GOT3 (cell line): ENCODE results near the gene MAPKAPK2.

Experiments used
- DNase-seq: peaks from one replicate; lab custom pipeline; 2025; ENCODE audit warnings: mixed read lengths; lab: John Stamatoyannopoulos, UW

The MAPKAPK2 gene

DNA sequence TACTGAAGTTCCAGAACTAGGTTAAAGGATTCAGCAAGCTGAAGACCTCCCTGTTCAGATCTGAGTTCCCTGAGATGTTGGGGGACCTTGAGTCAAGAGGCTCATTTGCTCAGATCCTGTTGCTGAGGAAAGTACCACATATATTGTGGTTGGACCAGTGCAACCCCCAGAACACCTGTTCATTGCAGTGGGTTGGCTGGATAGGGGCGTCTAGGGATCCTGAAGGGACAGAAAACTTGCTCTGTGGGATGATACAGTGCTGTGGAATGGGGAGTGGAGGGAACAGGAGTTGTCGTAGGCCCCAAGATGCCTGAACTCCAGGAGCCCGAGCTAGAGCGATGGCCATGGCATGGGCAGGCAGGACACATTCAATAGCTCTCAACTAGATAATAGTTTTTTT lies 24.6 kb upstream of the MAPKAPK2 start:
- DNase-seq = no peak

GRCh38 chr1:206661161-206661820 lies 23.4 kb upstream of the MAPKAPK2 start:
- DNase-seq = no peak

- DNase-seq = no peak
Measured at GRCh38 chr1:206662396-206663092, 22.2 kb upstream of the MAPKAPK2 start.

DNA sequence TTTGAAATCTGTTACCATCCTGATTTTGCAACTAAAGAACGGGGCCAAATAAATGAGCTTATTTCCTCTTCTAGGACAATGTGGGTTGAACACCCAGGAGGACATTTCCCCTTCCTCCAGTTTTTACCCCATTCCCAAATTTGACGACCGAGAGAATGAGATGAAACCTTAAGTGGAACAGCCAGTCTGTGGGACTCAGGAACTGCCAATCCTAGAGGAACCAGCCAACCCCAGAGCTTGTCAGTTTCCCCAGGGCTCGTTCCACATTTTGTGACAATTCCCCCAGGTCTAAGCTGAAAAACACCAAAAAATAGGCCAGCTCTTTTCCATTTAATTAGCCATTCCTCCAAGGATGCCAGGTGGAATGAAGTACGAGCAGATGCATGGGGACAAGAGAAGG lies 21.3 kb upstream of the MAPKAPK2 start:
- no peak for DNase-seq

GRCh38 chr1:206663832-206664652 lies 20.7 kb upstream of the MAPKAPK2 start:
- no peak for DNase-seq

DNA sequence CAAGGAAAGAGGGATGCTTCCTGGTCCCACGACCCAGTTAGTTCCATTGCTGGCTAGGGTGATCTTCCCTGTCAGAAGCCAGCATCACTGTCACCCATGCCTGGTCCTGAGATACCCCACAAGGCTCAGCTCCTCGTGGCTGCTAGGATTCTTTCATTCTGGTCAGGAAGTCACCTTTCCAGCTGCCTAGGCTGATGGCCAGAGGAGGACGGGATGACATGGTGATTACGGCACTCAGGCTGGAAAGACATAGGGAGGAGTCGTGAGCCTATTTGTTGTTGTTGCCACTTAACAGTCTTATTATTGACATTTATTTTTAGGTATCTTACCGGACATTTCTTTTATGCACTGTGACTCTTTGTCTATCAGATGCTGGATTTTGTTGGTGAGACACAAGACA lies 20.0 kb upstream of the MAPKAPK2 start:
- DNase-seq = no peak

GRCh38 chr1:206666031-206666561 lies 18.6 kb upstream of the MAPKAPK2 start:
- DNase-seq = no peak

DNA sequence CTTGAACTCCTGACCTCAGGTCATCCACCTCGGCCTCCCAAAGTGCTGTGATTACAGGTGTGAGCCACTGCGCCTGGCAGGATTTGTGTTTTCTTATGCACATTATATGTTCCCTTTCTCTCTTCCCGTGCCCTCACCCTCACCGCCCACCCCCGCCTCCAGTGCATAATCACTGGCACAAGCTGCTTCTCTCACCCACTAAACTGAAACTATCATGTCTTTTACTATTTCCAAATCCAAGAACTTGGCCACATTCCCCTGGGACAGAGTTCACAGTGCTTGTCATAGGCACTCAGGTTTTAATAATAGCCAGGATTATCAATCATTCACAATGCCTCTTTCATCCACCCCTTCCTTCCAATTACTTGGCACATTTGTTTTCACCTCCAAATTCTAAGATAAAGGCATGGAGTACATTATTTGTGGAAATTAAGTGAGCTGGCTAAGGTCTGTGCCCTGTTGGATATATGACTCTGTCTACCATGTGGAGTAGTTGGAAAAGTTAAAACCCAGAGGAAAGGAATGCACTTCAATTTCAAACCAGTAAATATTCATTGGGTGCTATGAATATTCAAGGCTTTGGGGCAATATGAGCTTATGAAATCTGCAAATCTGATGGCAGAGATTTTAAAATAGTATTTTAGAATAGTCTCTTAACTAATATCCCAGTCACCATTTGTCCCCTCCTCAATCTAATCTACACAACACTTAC lies 17.6 kb upstream of the MAPKAPK2 start:
- DNase-seq = no peak

- no peak for DNase-seq
Measured at GRCh38 chr1:206668351-206668750, 16.4 kb upstream of the MAPKAPK2 start.

DNA sequence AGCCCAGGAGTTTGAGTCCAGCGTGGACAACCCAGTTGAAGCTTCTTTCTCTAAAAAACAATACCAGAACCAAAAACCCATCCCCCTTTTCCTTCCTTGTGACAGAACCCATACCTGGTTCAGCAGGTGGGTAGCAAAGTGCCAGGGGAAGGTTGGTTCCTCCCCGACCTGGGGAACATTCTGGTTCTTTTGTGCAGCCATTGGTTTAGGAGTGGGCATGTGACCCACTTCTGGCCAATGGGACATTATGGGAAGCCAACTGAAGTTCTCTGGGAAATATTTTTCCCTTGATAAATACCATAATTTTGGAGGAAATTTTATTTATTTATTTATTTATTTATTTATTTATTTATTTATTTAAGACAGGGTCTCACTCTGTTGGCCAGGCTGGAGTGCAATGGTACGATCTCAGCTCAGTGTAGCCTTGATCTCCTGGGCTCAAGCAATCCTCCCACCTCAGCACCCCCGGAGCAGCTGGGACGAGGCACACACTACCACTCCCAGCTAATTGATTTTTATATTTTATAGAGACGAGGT lies 15.8 kb upstream of the MAPKAPK2 start:
- no peak for DNase-seq

DNA sequence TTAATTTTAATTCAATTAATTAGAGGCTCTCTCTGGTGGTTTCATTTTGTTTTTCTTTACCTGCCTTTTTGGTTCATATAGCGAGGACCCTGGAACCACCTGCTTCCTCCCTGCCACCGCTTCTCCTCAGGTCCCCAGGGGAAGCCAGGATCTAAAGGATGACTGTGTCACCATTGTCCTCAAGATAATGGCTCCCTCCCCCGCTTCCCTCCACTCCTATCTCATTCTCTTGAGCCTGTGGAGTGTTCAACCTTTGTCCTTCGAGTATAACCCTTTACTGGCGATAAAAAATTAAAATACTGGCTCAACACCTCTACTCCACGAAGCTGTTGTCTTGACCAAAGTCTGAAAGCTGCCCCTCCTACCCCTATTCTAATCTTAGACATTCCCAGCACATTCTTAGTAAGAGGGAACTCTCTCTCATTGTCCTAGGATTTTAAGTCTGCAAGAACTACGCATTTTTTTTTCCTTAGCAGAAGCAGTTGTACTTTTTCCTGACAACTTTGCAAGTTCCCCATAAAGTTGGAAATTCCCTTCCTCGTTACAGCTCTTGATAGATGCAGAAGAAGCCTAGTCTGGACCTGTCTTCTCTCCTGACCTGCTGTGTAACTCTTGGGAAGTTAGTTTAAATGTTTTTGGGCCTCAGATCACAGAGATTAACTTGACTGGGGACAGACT lies 12.6 kb upstream of the MAPKAPK2 start:
- no peak for DNase-seq

- DNase-seq = no peak
Measured at GRCh38 chr1:206672844-206673758, 11.6 kb upstream of the MAPKAPK2 start.

GRCh38 chr1:206674236-206674635 lies 10.5 kb upstream of the MAPKAPK2 start:
- DNase-seq = no peak

DNA sequence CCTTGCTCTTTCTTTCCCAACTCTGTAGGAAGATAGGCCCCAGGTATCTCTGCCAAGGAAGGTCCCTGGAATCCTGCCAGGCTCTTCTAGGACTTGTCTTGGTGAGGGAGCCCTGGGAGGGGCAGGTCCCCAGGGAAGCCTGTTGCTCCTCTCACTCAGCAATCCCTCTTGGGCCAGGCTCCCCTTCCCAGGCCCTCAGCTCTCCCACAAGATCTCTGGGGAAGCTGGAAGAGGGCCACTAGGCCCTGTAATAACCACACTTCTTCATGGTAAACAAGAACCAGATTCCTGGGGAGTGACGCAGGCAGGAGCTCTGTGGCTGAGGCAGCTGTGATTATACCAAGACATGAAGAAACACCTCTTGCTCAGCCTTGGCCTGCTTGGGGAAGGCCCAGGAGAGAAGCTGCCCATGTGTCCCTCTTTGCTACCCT lies 9.9 kb upstream of the MAPKAPK2 start:
- DNase-seq = no peak

GRCh38 chr1:206676499-206676898 lies 8.2 kb upstream of the MAPKAPK2 start:
- no peak for DNase-seq

GRCh38 chr1:206678490-206678889 lies 6.2 kb upstream of the MAPKAPK2 start:
- DNase-seq = no peak

DNA sequence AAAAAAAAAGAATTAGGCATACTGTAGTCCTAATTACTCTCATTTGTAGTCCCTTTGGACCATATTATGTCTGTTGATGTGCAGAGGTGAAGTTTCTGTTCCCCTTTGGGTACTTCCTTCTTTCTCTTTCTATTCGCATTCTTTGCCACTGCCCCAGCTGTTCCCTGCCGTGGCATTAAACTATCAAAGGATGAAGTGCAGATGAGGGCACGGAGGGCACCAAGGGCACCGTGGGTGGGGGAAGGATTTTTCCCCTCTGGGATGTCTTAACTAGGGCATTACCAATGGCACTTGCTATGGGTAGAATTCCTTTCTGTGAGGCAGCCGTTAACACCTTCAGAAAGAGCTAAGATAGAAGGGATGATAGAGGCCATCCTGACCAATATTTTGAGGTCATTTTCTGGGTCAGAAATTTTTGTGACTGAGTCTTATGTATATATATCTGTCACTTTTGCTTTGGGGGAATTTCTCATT lies 4.9 kb upstream of the MAPKAPK2 start:
- DNase-seq = no peak

GRCh38 chr1:206680279-206680678 lies 4.4 kb upstream of the MAPKAPK2 start:
- no peak for DNase-seq

GRCh38 chr1:206681359-206681758 lies 3.3 kb upstream of the MAPKAPK2 start:
- no peak for DNase-seq

GRCh38 chr1:206682111-206682510 lies 2.6 kb upstream of the MAPKAPK2 start:
- DNase-seq = no peak
